ENCODE measurements around the gene PPIL6.
"Not testable (repeated sequence)": the region's sequence is repeated elsewhere in the genome, so short reads cannot be mapped to it uniquely, and the experiment has no call there.

PPIL6 gene

GRCh38 chr6:109393157-109393885 is 47.1 kb downstream of the PPIL6 start:
- DNase-seq: no peak

- DNase-seq: no peak
These were observed 50.7 kb downstream of the PPIL6 start for GRCh38 chr6:109389650-109390274.

- DNase-seq: no peak
These were observed 52.2 kb downstream of the PPIL6 start for GRCh38 chr6:109388265-109388664.

- no peak for DNase-seq
These were observed 56.9 kb downstream of the PPIL6 start for GRCh38 chr6:109383438-109383940.

GRCh38 chr6:109382576-109383437 is 57.6 kb downstream of the PPIL6 start:
- peak; percentile 94 for DNase-seq

- DNase-seq: peak; percentile 95
These were observed 58.5 kb downstream of the PPIL6 start, which contains the start of gene CD164 for GRCh38 chr6:109381747-109382575. Gene CD164, minus strand, starts transcription at chr6:109382467. Its CDS starts 89 bp downstream, at chr6:109382378.

- DNase-seq: no peak
These were observed 59.2 kb downstream of the PPIL6 start for GRCh38 chr6:109381061-109381746.

- DNase-seq: no peak
These were observed 60.7 kb downstream of the PPIL6 start for GRCh38 chr6:109379711-109380110.

GRCh38 chr6:109377717-109378116 is 62.7 kb downstream of the PPIL6 start:
- no peak for DNase-seq

GRCh38 chr6:109374326-109374892 is 66.0 kb downstream of the PPIL6 start:
- DNase-seq: no peak

GRCh38 chr6:109373762-109374161 is 66.7 kb downstream of the PPIL6 start:
- no peak for DNase-seq

GRCh38 chr6:109373331-109373730 is 67.1 kb downstream of the PPIL6 start:
- no peak for DNase-seq

GRCh38 chr6:109372130-109372529 is 68.3 kb downstream of the PPIL6 start:
- no peak for DNase-seq

- no peak for DNase-seq
These were observed 69.6 kb downstream of the PPIL6 start for GRCh38 chr6:109370792-109371191.

- no peak for DNase-seq
These were observed 70.1 kb downstream of the PPIL6 start for GRCh38 chr6:109370336-109370735.

GRCh38 chr6:109369728-109370127 is 70.7 kb downstream of the PPIL6 start:
- no peak for DNase-seq

- not testable (repeated sequence) for DNase-seq
These were observed 75.9 kb downstream of the PPIL6 start for GRCh38 chr6:109364382-109365078.

GRCh38 chr6:109363753-109364152 is 76.7 kb downstream of the PPIL6 start:
- no peak for DNase-seq

GRCh38 chr6:109362102-109362884 is 78.1 kb downstream of the PPIL6 start:
- no peak for DNase-seq

GRCh38 chr6:109360791-109361190 is 79.6 kb downstream of the PPIL6 start:
- DNase-seq: no peak
